ENCODE measurements around the gene RFPL1. TPM values are rescaled to one million over a fixed set of nuclear protein-coding genes. Genes with fewer than 3 reads are reported as not detected.
A peak's percentile ranks its signal among the peaks of the same experiment; 100 is the strongest.

RFPL1 gene
- total and polyA plus RNA-seq, 2 of the 13 experiments (the other 11 are each of a cell fraction or from before 2014, with no cell fraction given): not detected

DNA sequence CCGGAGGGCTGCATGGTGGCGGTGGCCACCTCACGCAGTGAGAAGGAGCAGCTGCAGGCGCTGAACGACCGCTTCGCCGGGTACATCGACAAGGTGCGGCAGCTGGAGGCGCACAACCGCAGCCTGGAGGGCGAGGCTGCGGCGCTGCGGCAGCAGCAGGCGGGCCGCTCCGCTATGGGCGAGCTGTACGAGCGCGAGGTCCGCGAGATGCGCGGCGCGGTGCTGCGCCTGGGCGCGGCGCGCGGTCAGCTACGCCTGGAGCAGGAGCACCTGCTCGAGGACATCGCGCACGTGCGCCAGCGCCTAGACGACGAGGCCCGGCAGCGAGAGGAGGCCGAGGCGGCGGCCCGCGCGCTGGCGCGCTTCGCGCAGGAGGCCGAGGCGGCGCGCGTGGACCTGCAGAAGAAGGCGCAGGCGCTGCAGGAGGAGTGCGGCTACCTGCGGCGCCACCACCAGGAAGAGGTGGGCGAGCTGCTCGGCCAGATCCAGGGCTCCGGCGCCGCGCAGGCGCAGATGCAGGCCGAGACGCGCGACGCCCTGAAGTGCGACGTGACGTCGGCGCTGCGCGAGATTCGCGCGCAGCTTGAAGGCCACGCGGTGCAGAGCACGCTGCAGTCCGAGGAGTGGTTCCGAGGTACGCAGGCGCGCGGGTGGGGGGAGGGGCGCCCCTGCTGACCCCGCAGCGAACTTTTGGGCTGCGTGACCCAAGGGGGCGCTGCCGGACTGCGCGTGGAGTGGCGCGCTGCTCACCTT is 42.3 kb downstream of the RFPL1 start (continued):
- TF ChIP-seq IKZF4 (CRISPR knock-in tag; IDR thresholded peaks at IDR 0.05; ENCODE audit: borderline replicate concordance, low read depth, not compliant biosample characterization): no peak
- TF ChIP-seq, protein P1, sequence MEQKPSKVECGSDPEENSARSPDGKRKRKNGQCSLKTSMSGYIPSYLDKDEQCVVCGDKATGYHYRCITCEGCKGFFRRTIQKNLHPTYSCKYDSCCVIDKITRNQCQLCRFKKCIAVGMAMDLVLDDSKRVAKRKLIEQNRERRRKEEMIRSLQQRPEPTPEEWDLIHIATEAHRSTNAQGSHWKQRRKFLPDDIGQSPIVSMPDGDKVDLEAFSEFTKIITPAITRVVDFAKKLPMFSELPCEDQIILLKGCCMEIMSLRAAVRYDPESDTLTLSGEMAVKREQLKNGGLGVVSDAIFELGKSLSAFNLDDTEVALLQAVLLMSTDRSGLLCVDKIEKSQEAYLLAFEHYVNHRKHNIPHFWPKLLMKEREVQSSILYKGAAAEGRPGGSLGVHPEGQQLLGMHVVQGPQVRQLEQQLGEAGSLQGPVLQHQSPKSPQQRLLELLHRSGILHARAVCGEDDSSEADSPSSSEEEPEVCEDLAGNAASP (CRISPR knock-in tag; IDR thresholded peaks at IDR 0.05; ENCODE audit: borderline replicate concordance): no peak
- TF ChIP-seq SALL2 (CRISPR knock-in tag; IDR thresholded peaks at IDR 0.05): no peak
- TF ChIP-seq, protein P2, sequence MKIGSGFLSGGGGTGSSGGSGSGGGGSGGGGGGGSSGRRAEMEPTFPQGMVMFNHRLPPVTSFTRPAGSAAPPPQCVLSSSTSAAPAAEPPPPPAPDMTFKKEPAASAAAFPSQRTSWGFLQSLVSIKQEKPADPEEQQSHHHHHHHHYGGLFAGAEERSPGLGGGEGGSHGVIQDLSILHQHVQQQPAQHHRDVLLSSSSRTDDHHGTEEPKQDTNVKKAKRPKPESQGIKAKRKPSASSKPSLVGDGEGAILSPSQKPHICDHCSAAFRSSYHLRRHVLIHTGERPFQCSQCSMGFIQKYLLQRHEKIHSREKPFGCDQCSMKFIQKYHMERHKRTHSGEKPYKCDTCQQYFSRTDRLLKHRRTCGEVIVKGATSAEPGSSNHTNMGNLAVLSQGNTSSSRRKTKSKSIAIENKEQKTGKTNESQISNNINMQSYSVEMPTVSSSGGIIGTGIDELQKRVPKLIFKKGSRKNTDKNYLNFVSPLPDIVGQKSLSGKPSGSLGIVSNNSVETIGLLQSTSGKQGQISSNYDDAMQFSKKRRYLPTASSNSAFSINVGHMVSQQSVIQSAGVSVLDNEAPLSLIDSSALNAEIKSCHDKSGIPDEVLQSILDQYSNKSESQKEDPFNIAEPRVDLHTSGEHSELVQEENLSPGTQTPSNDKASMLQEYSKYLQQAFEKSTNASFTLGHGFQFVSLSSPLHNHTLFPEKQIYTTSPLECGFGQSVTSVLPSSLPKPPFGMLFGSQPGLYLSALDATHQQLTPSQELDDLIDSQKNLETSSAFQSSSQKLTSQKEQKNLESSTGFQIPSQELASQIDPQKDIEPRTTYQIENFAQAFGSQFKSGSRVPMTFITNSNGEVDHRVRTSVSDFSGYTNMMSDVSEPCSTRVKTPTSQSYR (CRISPR knock-in tag; IDR thresholded peaks at IDR 0.05; ENCODE audit: borderline replicate concordance): peak; percentile 43; the same call in 1 of the 2 replicates
- TF ChIP-seq, protein P3, sequence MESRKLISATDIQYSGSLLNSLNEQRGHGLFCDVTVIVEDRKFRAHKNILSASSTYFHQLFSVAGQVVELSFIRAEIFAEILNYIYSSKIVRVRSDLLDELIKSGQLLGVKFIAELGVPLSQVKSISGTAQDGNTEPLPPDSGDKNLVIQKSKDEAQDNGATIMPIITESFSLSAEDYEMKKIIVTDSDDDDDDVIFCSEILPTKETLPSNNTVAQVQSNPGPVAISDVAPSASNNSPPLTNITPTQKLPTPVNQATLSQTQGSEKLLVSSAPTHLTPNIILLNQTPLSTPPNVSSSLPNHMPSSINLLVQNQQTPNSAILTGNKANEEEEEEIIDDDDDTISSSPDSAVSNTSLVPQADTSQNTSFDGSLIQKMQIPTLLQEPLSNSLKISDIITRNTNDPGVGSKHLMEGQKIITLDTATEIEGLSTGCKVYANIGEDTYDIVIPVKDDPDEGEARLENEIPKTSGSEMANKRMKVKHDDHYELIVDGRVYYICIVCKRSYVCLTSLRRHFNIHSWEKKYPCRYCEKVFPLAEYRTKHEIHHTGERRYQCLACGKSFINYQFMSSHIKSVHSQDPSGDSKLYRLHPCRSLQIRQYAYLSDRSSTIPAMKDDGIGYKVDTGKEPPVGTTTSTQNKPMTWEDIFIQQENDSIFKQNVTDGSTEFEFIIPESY (CRISPR knock-in tag; IDR thresholded peaks at IDR 0.05): peak; percentile 50; the same call in 1 of the 2 replicates
- TF ChIP-seq SP4 (CRISPR knock-in tag; IDR thresholded peaks at IDR 0.05): no peak
- TF ChIP-seq ZMYM3 (CRISPR knock-in tag; IDR thresholded peaks at IDR 0.05): no peak
- TF ChIP-seq, protein P4, sequence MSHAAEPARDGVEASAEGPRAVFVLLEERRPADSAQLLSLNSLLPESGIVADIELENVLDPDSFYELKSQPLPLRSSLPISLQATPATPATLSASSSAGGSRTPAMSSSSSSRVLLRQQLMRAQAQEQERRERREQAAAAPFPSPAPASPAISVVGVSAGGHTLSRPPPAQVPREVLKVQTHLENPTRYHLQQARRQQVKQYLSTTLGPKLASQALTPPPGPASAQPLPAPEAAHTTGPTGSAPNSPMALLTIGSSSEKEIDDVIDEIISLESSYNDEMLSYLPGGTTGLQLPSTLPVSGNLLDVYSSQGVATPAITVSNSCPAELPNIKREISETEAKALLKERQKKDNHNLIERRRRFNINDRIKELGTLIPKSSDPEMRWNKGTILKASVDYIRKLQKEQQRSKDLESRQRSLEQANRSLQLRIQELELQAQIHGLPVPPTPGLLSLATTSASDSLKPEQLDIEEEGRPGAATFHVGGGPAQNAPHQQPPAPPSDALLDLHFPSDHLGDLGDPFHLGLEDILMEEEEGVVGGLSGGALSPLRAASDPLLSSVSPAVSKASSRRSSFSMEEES (CRISPR knock-in tag; IDR thresholded peaks at IDR 0.05): no peak
